OCI-LY1 (cell line): ENCODE data around the gene THUMPD3.

Experiments used
- H2AFZ ChIP-seq: fragments of 200-600 bp; sonication (generic), shearing (Covaris generic); 2 replicates; pipeline ENCODE4 v1.6.0; 2014; ENCODE audit warnings: antibody characterized with exemption, mild to moderate bottlenecking, low read length
- H3F3A ChIP-seq: fragments of 200-600 bp; sonication (generic), shearing (Covaris generic); 2 replicates; pipeline ENCODE4 v1.6.0; 2014; ENCODE audit warnings: mild to moderate bottlenecking, antibody characterized with exemption, low read length, moderate library complexity; ENCODE audit not compliant: insufficient read depth
- H3K27ac ChIP-seq: fragments of 200-600 bp; sonication (generic); 2 replicates; pipeline ENCODE4 v1.5.1; 2014; ENCODE audit warnings: low read length, mixed run types, mild to moderate bottlenecking, low read depth; ENCODE audit not compliant: poor library complexity, severe bottlenecking
- H3K27me3 ChIP-seq: fragments of 200-600 bp; sonication (generic); 2 replicates; pipeline ENCODE4 v1.6.0; 2014; ENCODE audit warnings: antibody characterized with exemption, mild to moderate bottlenecking, low read length, moderate library complexity; ENCODE audit not compliant: insufficient read depth
- H3K36me3 ChIP-seq: fragments of 200-600 bp; sonication (generic); 2 replicates; pipeline ENCODE4 v1.6.1; 2014; ENCODE audit warnings: mild to moderate bottlenecking, antibody characterized with exemption, low read length, moderate library complexity, mixed read lengths; ENCODE audit not compliant: insufficient read depth
- H3K4me1 ChIP-seq: fragments of 200-600 bp; sonication (generic); 2 replicates; pipeline ENCODE4 v1.5.1; 2014; ENCODE audit warnings: mild to moderate bottlenecking, low read length, moderate library complexity; ENCODE audit not compliant: insufficient read depth, severe bottlenecking
- H3K4me2 ChIP-seq: fragments of 200-600 bp; sonication (generic), shearing (Covaris generic); 2 replicates; pipeline ENCODE4 v1.6.1; 2014; ENCODE audit warnings: low read length
- H3K4me3 ChIP-seq: fragments of 200-600 bp; sonication (generic); 2 replicates; pipeline ENCODE4 v1.5.1; 2014; ENCODE audit warnings: low read length, low read depth, mild to moderate bottlenecking, mixed read lengths; ENCODE audit not compliant: poor library complexity, severe bottlenecking
- H3K79me2 ChIP-seq: fragments of 200-600 bp; shearing (Covaris generic); 2 replicates; pipeline ENCODE4 v1.6.1; 2016; ENCODE audit warnings: mixed run types, low read length, mixed read lengths; ENCODE audit not compliant: insufficient read depth
- H3K9ac ChIP-seq: fragments of 200-600 bp; sonication (generic), shearing (Covaris generic); 2 replicates; pipeline ENCODE4 v1.6.1; 2014; ENCODE audit warnings: mild to moderate bottlenecking, low read length, mixed read lengths
- H3K9me2 ChIP-seq: fragments of 200-600 bp; sonication (generic), shearing (Covaris generic); 2 replicates; pipeline ENCODE4 v1.6.1; 2014; ENCODE audit warnings: low read depth, mild to moderate bottlenecking, low read length, mixed read lengths
- H3K9me3 ChIP-seq: fragments of 200-600 bp; shearing (Covaris generic); 2 replicates; pipeline ENCODE4 v1.6.1; 2014; ENCODE audit warnings: low read length, mixed read lengths
- H4K20me1 ChIP-seq: fragments of 200-600 bp; sonication (generic), shearing (Covaris generic); 2 replicates; pipeline ENCODE4 v1.6.0; 2016; ENCODE audit warnings: mild to moderate bottlenecking, low read length; ENCODE audit not compliant: insufficient read depth
- CTCF ChIP-seq: fragments of 200-600 bp; sonication (generic), shearing (Covaris generic); IDR thresholded peaks from 2 replicates; pipeline ENCODE4 v1.5.1; 2017; ENCODE audit warnings: mild to moderate bottlenecking, antibody characterized with exemption, low read length, moderate library complexity, mixed read lengths
- EZH2 ChIP-seq: fragments of 200-600 bp; sonication (generic), shearing (Covaris generic); IDR thresholded peaks from 2 replicates; pipeline ENCODE4 v1.8.0; 2017; ENCODE audit warnings: borderline replicate concordance, mixed run types, mild to moderate bottlenecking, antibody characterized with exemption, low read length, moderate library complexity, mixed read lengths

THUMPD3 gene

GRCh38 chr3:9430733-9431132 is 67.9 kb downstream of the THUMPD3 start:
- Histone ChIP-seq H3K9me2 (no peaks in the 10 kb centered on the region), H3K4me1 (no peaks in the 10 kb centered on the region), H3K36me3 (peaks cover 100% of the 10 kb centered on the region), H3K4me3 (no peak overlapping the region), H3K9me3 (no peaks in the 10 kb centered on the region), H3K27ac (no peak overlapping the region), H4K20me1 (no peaks in the 10 kb centered on the region), H3F3A (no peaks in the 10 kb centered on the region; the same call in 1 of the 2 replicates), H3K79me2 (peaks cover 2% of the 10 kb centered on the region), H2AFZ (no peak overlapping the region), H3K27me3 (no peaks in the 10 kb centered on the region), H3K4me2 (no peak overlapping the region), H3K9ac (no peak overlapping the region)
- TF ChIP-seq CTCF: no peak
- no peak for TF ChIP-seq EZH2

- no peaks in the 10 kb centered on the region for H3K9me3 ChIP-seq
- no peaks in the 10 kb centered on the region for H3K9me2 ChIP-seq
- no peaks in the 10 kb centered on the region for H3K27me3 ChIP-seq
- no peaks in the 10 kb centered on the region for H3K79me2 ChIP-seq
- no peaks in the 10 kb centered on the region for H4K20me1 ChIP-seq
- H3K4me1 ChIP-seq: no peaks in the 10 kb centered on the region
- no peak overlapping the region for H3K27ac ChIP-seq
- H3K4me3 ChIP-seq: no peak overlapping the region
- H3F3A ChIP-seq: no peaks in the 10 kb centered on the region
- no peak overlapping the region for H3K4me2 ChIP-seq
- peaks cover 95% of the 10 kb centered on the region for H3K36me3 ChIP-seq
- TF ChIP-seq CTCF (no peak), EZH2 (no peak)
- H3K9ac ChIP-seq: no peak overlapping the region
- H2AFZ ChIP-seq: no peak overlapping the region
Observed at GRCh38 chr3:9433627-9434521, 71.0 kb downstream of the THUMPD3 start.

GRCh38 chr3:9435316-9435715 is 72.5 kb downstream of the THUMPD3 start:
- Histone ChIP-seq H2AFZ (no peak overlapping the region), H3K9ac (no peak overlapping the region), H3K4me3 (no peak overlapping the region), H4K20me1 (no peaks in the 10 kb centered on the region), H3F3A (no peaks in the 10 kb centered on the region), H3K4me1 (no peaks in the 10 kb centered on the region), H3K9me3 (no peaks in the 10 kb centered on the region), H3K36me3 (peaks cover 95% of the 10 kb centered on the region), H3K79me2 (no peaks in the 10 kb centered on the region), H3K9me2 (no peaks in the 10 kb centered on the region), H3K27me3 (no peaks in the 10 kb centered on the region), H3K4me2 (no peak overlapping the region), H3K27ac (no peak overlapping the region)
- no peak for TF ChIP-seq CTCF
